Sigmoid colon (tissue), 7 donors: ENCODE measurements around the gene TESMIN. TPM values are rescaled to one million over a fixed set of nuclear protein-coding genes. Genes with fewer than 3 reads are reported as not detected.

Source experiments
- DNase-seq: peaks from one replicate; pipeline ENCODE4 v3.0.0-alpha.2; 2019
- H3K27ac ChIP-seq, 4 donors: fragments of 200-600 bp; sonication (generic); one replicate each; pipeline ENCODE4 v1.5.1; 2016 to 2019; ENCODE audit warnings: mild to moderate bottlenecking in 1 of 4
- H3K27me3 ChIP-seq, 3 donors: fragments of 200-600 bp; sonication (generic); one replicate each; pipeline ENCODE4 v1.5.1; 2019; ENCODE audit warnings: mild to moderate bottlenecking in 1 of 3
- H3K36me3 ChIP-seq, 4 donors: fragments of 200-600 bp; sonication (generic); one replicate each; pipeline ENCODE4 v1.5.1; 2016 to 2019
- H3K4me1 ChIP-seq, 4 donors: fragments of 200-600 bp; sonication (generic); one replicate each; pipeline ENCODE4 v1.5.1; 2017 to 2019
- H3K4me3 ChIP-seq, 4 donors: fragments of 200-600 bp; sonication (generic); one replicate each; pipeline ENCODE4 v1.5.1; 2017 to 2019; ENCODE audit warnings: mild to moderate bottlenecking in 2 of 4, moderate library complexity in 1 of 4
- H3K9me3 ChIP-seq, 4 donors: fragments of 200-600 bp in 3 of 4; sonication (generic) in 3 of 4; one replicate each; pipeline versions ENCODE4 v1.5.1 to v1.6.1; 2013 to 2019
- EP300 ChIP-seq, 4 donors: sonication (generic); formaldehyde crosslinking; IDR thresholded peaks; one replicate each; pipeline ENCODE4 v1.6.1; 2017; ENCODE audit warnings: antibody characterized with exemption in 4 of 4
- POLR2A ChIP-seq, 2 donors: fragments of 450-650 bp; IDR thresholded peaks; one replicate each; pipeline ENCODE4 v1.6.1; 2016; ENCODE audit warnings: antibody characterized with exemption in 2 of 2, mild to moderate bottlenecking in 2 of 2, moderate library complexity in 2 of 2
- POLR2AphosphoS5 ChIP-seq, 4 donors: sonication (generic); formaldehyde crosslinking; IDR thresholded peaks; one replicate each; pipeline ENCODE4 v1.6.1; 2017; ENCODE audit warnings: antibody characterized with exemption in 4 of 4
- WGBS, 2 donors: extraction: QIAGEN DNeasy Blood & Tissue Kit; methylation state at CpG; one replicate each; pipeline ENCODE4 v1.1.7; 2013; 5-methylcytosine and 5-hydroxymethylcytosine counted together
- intact Hi-C: fragments of 100-400 bp; cut with DNase I; formaldehyde crosslinking; loops from one replicate; pipeline ENCODE4 v1.15.1; 2023
- polyA plus RNA-seq, 3 donors: library from polyadenylated mRNA; stranded (reverse); fragments of 200-250 nt; gene quantifications; one replicate each; pipeline ENCODE4 v1.2.3, GENCODE V29; 2013
- total RNA-seq, 4 donors: library from RNA; depleted of rRNA; stranded (reverse); fragments of >200 nt; gene quantifications; one replicate each; pipeline ENCODE4 v1.1.0, GENCODE V29; 2016
- TF ChIP-seq, protein P1 (sequence below), 4 experiments: fragments of 450-650 bp in 3 of 4; fragments of 200-600 bp in 1 of 4; IDR thresholded peaks; one replicate each; pipeline ENCODE4 v1.5.1; 2016 to 2019; ENCODE audit warnings: antibody characterized with exemption in 4 of 4, mild to moderate bottlenecking in 3 of 4, moderate library complexity in 2 of 4
- donor health status: healthy with polysubstance abuse.
- donor health status: Bipolar disorder and iron deficiency.
- donor health status: healthy.

The TESMIN gene
- total and polyA plus RNA-seq, 7 donors: 2.3 to 6.3 (median 4.8) TPM; not detected in 4

GRCh38 chr11:68714060-68714856 is 37.1 kb downstream of the TESMIN start:
- no peak overlapping the region for H3K4me3 ChIP-seq
- TF ChIP-seq EP300 (IDR thresholded peaks at IDR 0.05) (no peak), POLR2A (IDR thresholded peaks at IDR 0.05) (no peak), POLR2AphosphoS5 (IDR thresholded peaks at IDR 0.05) (no peak)
- TF ChIP-seq, protein P1, sequence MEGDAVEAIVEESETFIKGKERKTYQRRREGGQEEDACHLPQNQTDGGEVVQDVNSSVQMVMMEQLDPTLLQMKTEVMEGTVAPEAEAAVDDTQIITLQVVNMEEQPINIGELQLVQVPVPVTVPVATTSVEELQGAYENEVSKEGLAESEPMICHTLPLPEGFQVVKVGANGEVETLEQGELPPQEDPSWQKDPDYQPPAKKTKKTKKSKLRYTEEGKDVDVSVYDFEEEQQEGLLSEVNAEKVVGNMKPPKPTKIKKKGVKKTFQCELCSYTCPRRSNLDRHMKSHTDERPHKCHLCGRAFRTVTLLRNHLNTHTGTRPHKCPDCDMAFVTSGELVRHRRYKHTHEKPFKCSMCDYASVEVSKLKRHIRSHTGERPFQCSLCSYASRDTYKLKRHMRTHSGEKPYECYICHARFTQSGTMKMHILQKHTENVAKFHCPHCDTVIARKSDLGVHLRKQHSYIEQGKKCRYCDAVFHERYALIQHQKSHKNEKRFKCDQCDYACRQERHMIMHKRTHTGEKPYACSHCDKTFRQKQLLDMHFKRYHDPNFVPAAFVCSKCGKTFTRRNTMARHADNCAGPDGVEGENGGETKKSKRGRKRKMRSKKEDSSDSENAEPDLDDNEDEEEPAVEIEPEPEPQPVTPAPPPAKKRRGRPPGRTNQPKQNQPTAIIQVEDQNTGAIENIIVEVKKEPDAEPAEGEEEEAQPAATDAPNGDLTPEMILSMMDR (IDR thresholded peaks at IDR 0.05): no peak
- H3K4me1 ChIP-seq: no peaks in the 10 kb centered on the region
- H3K27ac ChIP-seq: no peak overlapping the region
- WGBS, 2 donors: 87 to 91% methylated on average over 23 of the region's 23 CpGs
- no peak for DNase-seq
- H3K36me3 ChIP-seq: no peaks in the 10 kb centered on the region
- peaks cover 0 to 12% (median 0%) of the 10 kb centered on the region in 3 donors for H3K27me3 ChIP-seq
- intact Hi-C loops: no loop called here
- no peaks in the 10 kb centered on the region for H3K9me3 ChIP-seq

GRCh38 chr11:68711114-68711513 is 40.2 kb downstream of the TESMIN start:
- Histone ChIP-seq H3K4me3 (no peak overlapping the region), H3K27ac (no peak overlapping the region), H3K4me1 (no peaks in the 10 kb centered on the region), H3K36me3 (no peaks in the 10 kb centered on the region), H3K9me3 (no peaks in the 10 kb centered on the region), H3K27me3 (peaks cover 0 to 16% (median 0%) of the 10 kb centered on the region in 3 donors)
- no peak for DNase-seq
- intact Hi-C loops: no loop called here
- no peak for TF ChIP-seq POLR2A (IDR thresholded peaks at IDR 0.05)
- WGBS, 2 donors: 95% methylated on average over 8 of the region's 8 CpGs

DNA sequence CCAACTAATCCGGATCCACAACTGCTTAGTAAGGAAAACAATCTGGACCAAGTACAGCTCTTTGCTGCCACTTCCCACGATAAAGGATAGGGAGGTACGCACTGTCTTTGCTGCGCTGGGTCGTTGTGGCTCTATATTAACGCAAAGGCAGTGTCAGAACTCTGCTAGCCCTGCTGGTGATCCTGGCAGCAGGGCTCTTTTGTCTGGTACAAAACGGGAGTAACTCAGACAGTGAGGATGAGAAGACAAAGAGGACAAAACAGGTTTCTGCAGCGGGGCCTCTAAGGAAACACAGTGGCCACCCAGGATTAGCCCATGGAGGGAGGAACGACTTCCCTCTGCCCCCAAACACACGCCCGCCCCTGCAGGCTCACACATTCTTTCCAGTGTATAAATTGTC is 40.9 kb downstream of the TESMIN start:
- H3K4me3 ChIP-seq: no peak overlapping the region
- TF ChIP-seq POLR2A (IDR thresholded peaks at IDR 0.05): no peak
- TF ChIP-seq, protein P1 (IDR thresholded peaks at IDR 0.05): no peak
- TF ChIP-seq EP300 (IDR thresholded peaks at IDR 0.05): no peak
- no peak for DNase-seq
- H3K27ac ChIP-seq: no peak overlapping the region
- H3K4me1 ChIP-seq: no peaks in the 10 kb centered on the region
- intact Hi-C loops: no loop called here
- H3K36me3 ChIP-seq: no peaks in the 10 kb centered on the region
- H3K9me3 ChIP-seq: no peaks in the 10 kb centered on the region
- H3K27me3 ChIP-seq: peaks cover 0 to 22% (median 0%) of the 10 kb centered on the region in 3 donors
- 88 to 92% methylated on average over 11 of the region's 11 CpGs for WGBS, 2 donors

DNA sequence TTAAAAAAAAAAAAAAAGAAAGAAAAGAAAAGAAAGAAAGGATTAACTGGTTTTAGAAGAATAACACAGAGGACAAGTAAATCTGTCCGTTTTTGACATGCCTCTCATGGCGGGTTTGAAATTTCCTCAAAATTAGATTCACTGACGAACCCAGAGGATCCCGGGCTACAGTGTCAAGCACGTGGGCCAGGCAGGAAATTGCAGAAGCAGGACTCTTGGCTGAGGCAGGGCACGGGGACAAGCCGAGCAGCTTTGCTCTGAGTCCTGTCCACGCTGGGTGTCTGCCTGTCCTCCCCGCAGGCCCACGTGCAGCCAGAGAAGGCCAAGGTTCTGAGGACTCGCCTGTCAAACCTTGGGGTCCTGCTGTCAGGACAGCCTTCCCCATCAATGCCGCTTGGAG is 42.3 kb downstream of the TESMIN start:
- 89 to 94% methylated on average over 12 of the region's 12 CpGs for whole genome bisulfite sequencing, 2 donors
- peaks cover 0 to 33% (median 0%) of the 10 kb centered on the region in 3 donors for H3K27me3 ChIP-seq
- H3K36me3 ChIP-seq: no peaks in the 10 kb centered on the region
- TF ChIP-seq EP300 (IDR thresholded peaks at IDR 0.05): no peak
- no peak for DNase-seq
- H3K9me3 ChIP-seq: no peaks in the 10 kb centered on the region
- intact Hi-C loops: no loop called here
- peaks cover 0 to 4% (median 0%) of the 10 kb centered on the region in 4 donors for H3K4me1 ChIP-seq
- no peak overlapping the region for H3K27ac ChIP-seq
- H3K4me3 ChIP-seq: no peak overlapping the region

DNA sequence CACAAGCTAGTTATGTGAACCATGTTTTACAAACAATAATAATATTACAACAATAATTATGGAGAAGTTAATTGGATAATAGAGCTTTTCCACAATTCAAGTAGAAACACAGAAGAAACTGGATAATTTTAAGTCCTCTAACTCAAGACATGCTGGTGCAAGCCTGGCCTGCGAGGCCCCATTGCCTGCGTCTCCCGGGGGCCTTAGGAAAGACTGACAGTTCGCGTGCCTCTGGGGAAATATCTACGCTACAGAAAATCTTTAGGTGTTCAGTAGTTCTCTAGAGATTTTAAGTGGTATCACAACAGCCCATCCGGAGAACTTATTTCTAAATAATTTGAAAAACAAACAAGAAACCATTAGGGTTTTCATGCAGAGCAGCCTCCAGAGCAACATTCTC is 43.8 kb downstream of the TESMIN start:
- 90 to 96% methylated on average over 7 of the region's 7 CpGs for WGBS, 2 donors

More for the DNA sequence above, 43.8 kb downstream of the TESMIN start:
- intact Hi-C loops: no loop called here
- no peak overlapping the region for H3K4me3 ChIP-seq
- no peaks in the 10 kb centered on the region for H3K36me3 ChIP-seq
- H3K4me1 ChIP-seq: peaks cover 0 to 4% (median 0%) of the 10 kb centered on the region in 4 donors
- H3K27ac ChIP-seq: no peak overlapping the region
- no peak for DNase-seq
- no peaks in the 10 kb centered on the region for H3K9me3 ChIP-seq
- H3K27me3 ChIP-seq: peaks cover 0 to 29% (median 0%) of the 10 kb centered on the region in 3 donors
- TF ChIP-seq EP300 (IDR thresholded peaks at IDR 0.05): no peak
- TF ChIP-seq, protein P1 (IDR thresholded peaks at IDR 0.05): no peak
- no peak for TF ChIP-seq POLR2AphosphoS5 (IDR thresholded peaks at IDR 0.05)
- TF ChIP-seq POLR2A (IDR thresholded peaks at IDR 0.05): no peak
